Fibroblast of skin of scalp (primary cell): ENCODE data around the gene CSF3.
"Not testable (repeated sequence)": the region's sequence is repeated elsewhere in the genome, so short reads cannot be mapped to it uniquely, and the experiment has no call there.

Experiments used
- DNase-seq: peaks from one replicate; pipeline ENCODE4 v3.0.0-alpha.2; 2013

CSF3 gene

DNA sequence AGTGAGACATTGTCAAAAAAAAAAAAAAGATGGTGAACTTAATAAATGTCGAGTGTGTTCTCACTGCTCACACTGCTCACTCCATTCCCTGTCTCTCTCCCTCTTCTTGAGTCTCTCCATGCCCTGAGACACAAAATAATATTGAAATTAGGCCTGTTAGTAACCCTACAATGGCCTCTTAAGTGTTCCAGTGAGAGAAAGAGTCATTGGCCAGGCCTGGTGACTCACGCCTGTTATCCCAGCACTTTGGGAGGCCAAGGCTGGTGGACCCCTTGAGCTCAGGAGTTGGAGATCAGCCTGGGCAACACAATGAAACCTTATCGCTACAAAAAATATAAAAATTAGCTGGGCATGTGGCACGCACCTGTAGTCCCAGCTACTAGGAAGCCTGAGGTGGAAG lies 16.2 kb upstream of the CSF3 start:
- no peak for DNase-seq

GRCh38 chr17:40000161-40000560 lies 15.1 kb upstream of the CSF3 start:
- no peak for DNase-seq

DNA sequence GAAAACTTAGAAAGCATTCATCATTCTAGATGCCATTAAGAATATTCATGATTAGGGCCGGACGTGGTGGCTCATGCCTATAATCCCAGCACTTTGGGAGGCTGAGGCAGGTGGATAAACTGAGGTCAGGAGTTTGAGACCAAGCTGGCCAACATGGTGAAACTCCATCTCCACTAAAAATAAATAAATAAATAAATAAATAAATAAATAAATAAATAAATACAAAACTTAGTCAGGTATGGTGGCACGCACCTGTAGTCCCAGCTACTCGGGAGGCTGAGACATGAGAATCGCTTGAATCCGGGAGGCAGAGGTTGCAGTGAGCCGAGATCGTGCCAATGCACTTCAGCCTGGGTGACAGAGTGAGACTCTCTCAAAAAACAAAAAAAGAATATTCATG lies 13.9 kb upstream of the CSF3 start:
- not testable (repeated sequence) for DNase-seq

GRCh38 chr17:40004072-40004471 lies 11.2 kb upstream of the CSF3 start:
- no peak for DNase-seq

GRCh38 chr17:40004712-40005111 lies 10.5 kb upstream of the CSF3 start:
- no peak for DNase-seq

GRCh38 chr17:40005520-40005919 lies 9.7 kb upstream of the CSF3 start:
- DNase-seq: no peak

- not testable (repeated sequence) for DNase-seq
Measured at GRCh38 chr17:40010946-40011500, 4.2 kb upstream of the CSF3 start.

- DNase-seq: not testable (repeated sequence)
Measured at GRCh38 chr17:40012017-40012647, 3.1 kb upstream of the CSF3 start.

- DNase-seq: no peak
Measured at GRCh38 chr17:40014375-40014980, 762 bp upstream of the CSF3 start.

- DNase-seq: no peak
Measured at GRCh38 chr17:40015998-40016985, 1.1 kb downstream of the CSF3 start.

- DNase-seq: no peak
Measured at GRCh38 chr17:40017422-40018080, 2.3 kb downstream of the CSF3 start.

GRCh38 chr17:40018211-40019121 lies 3.2 kb downstream of the CSF3 start:
- no peak for DNase-seq

DNA sequence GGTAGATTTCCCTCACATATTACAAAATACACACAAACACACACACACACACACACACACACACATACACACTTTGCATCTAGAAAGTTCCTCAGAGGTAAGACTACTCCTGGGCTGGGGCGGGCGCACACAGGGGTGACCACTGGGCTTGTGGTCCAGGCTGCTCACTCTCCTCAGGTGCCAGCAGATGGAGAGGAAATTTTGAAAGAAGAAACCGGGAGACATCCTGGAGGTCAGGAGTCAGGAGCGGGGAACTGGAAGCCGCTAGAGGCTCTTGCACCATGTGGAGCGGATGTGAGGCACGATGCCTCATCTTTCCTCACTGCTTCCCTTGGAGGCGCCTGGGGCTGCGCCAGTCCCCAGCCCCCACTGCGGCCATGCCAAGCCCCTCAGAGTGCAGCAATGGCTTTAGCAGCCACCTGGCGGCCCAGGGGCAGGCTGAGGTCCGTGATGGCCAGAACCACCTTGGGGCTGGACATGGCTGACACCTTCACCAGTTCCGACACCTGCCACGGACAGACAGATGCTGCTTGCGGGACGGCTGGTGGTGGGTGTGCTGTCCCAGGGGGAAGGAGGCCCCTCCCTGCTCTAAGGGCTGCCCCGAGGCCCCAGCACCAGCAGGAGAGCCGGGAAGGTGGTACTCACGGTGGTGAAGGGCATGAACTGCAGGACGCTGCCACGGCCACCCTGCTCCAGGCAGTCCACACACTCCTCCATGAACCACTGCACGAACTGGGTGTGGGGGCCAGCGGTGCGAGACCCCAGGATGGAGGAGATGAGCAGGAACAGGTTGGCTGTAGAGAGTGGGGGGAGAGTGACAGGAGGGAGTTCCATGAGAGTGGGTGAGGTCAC lies 4.1 kb downstream of the CSF3 start:
- DNase-seq: peak; percentile 48

DNA sequence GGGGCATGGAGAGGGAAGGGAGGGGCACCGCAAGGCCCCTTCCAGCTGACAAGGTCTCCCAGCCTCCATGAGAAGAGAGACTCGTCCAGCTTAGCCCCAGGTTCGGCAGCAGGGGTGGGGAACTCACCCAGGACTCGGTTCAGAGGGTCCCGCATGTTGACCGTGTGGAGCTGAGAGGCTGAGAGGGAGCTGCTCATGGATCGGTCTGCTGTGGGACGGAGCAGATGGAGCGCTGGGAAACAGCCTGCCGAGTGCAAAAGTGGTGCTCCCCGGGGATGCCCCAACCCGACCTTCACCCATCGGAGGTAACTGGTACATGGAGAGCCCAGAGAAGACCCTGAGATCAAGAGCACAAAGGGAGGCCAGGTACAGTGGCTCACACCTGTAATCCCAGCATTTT lies 4.9 kb downstream of the CSF3 start:
- no peak for DNase-seq

DNA sequence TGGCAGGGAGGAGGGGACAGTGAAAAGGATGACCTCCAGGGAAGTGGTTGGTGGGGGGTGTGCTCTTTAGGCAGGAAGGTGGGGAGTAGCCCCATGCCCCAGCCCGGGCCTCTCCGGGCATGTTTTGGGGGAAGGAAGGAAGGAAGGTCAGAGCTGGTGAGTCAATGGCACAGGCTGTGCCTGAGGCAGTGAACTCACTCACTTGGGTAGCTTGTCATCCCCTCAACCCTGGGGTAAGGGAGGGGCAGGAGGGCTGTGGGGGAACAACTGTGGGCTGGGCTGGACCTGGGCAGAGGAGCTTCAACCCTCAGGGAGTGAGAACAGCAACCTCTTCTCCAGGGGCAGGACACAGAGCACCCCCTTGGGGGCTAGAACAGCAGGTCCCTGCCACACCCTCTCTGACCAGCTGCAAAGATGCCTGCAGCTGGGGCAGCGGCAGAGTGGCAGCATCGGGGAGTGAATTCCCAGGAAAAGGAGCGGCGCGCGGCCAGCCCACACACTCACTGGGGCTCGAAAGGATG lies 6.3 kb downstream of the CSF3 start:
- DNase-seq: peak; percentile 69

DNA sequence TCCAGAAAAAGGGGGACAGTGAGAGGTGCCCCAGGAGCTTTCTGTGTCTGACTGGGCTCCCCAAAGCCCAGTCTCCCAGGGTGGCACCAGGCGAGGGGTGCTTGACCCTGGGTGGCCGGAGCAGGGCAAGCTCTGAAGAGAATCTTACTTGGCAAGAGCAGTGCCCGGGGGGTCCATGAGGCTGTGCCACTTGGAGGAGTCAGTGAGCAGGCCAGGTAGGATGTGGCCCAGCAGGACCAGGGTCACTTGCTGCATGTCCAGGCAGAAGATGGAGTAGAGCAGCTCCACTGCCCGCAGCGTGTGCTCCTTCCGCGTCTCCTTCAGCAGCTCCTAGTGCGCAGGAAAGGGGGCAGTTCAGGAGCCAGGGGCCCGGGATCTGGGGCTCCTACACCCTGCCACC lies 7.3 kb downstream of the CSF3 start:
- DNase-seq: no peak

- DNase-seq: no peak
Measured at GRCh38 chr17:40022961-40023541, 7.8 kb downstream of the CSF3 start.

GRCh38 chr17:40023590-40024292 lies 8.5 kb downstream of the CSF3 start:
- no peak for DNase-seq

GRCh38 chr17:40024901-40025300 lies 9.7 kb downstream of the CSF3 start:
- peak; percentile 56 for DNase-seq
